Body of pancreas (tissue), 4 donors: ENCODE data around the gene RIC3. TPM values are rescaled to one million over a fixed set of nuclear protein-coding genes. Genes with fewer than 3 reads are reported as not detected.

Experiments used
- ATAC-seq: fragments of 150-250 bp; one replicate; pipeline ENCODE4 v1.9.1; 2016
- DNase-seq, 4 donors: peaks; one replicate each; pipeline ENCODE4 v3.0.0-alpha.2; 2019
- H3K27ac ChIP-seq, 4 donors: fragments of 200-600 bp; sonication (generic); 1 replicate in 3 of 4; 2 replicates in 1 of 4; pipeline versions ENCODE4 v1.5.1 to v1.6.1; 2016 to 2019; ENCODE audit warnings: mild to moderate bottlenecking in 1 of 4, mixed read lengths in 1 of 4, moderate library complexity in 1 of 4
- H3K27me3 ChIP-seq, 2 donors: fragments of 200-600 bp; sonication (generic); one replicate each; pipeline ENCODE4 v1.6.0; 2016; ENCODE audit warnings: mild to moderate bottlenecking in 1 of 2
- H3K36me3 ChIP-seq, 2 donors: fragments of 200-600 bp; sonication (generic); replicated peaks in 1 of 2; 2 replicates each; pipeline ENCODE4 v1.5.1; 2016; ENCODE audit warnings: low read depth in 2 of 2; ENCODE audit not compliant: insufficient read depth in 1 of 2
- H3K4me1 ChIP-seq: fragments of 200-600 bp; sonication (generic); one replicate; pipeline ENCODE4 v1.6.0; 2016
- H3K4me3 ChIP-seq, 2 donors: fragments of 200-600 bp; sonication (generic); 1 replicate in 1 of 2; 2 replicates in 1 of 2; pipeline ENCODE4 v1.5.1; 2016 to 2019
- H3K9me3 ChIP-seq, 3 donors: fragments of 200-600 bp; sonication (generic); 1 replicate in 2 of 3; 2 replicates in 1 of 3; pipeline ENCODE4 v1.5.1; 2016
- POLR2A ChIP-seq, 3 donors: fragments of 450-650 bp; IDR thresholded peaks; one replicate each; pipeline ENCODE4 v1.6.1; 2016; ENCODE audit warnings: antibody characterized with exemption in 3 of 3, mild to moderate bottlenecking in 2 of 3
- WGBS, 2 donors: methylation state at CpG; one replicate each; pipeline ENCODE4 v1.1.5; 2017; 5-methylcytosine and 5-hydroxymethylcytosine counted together
- intact Hi-C: fragments of 100-400 bp; cut with DNase I; formaldehyde crosslinking; loops from one replicate; pipeline ENCODE4 v1.15.1; 2023
- total RNA-seq, 2 donors: library from RNA; depleted of rRNA; stranded (reverse); fragments of >200 nt; gene quantifications; one replicate each; pipeline ENCODE4 v1.1.0, GENCODE V29; 2016
- TF ChIP-seq, protein P1 (sequence below), 7 experiments: fragments of 450-650 bp in 4 of 7; fragments of 200-600 bp in 3 of 7; sonication (generic) in 3 of 7; IDR thresholded peaks; one replicate each; pipeline ENCODE4 v1.5.1; 2016 to 2019; ENCODE audit warnings: antibody characterized with exemption in 7 of 7

The RIC3 gene
- total RNA-seq, 2 donors from 2014 or later, result 40.0 to 44.5 TPM

DNA sequence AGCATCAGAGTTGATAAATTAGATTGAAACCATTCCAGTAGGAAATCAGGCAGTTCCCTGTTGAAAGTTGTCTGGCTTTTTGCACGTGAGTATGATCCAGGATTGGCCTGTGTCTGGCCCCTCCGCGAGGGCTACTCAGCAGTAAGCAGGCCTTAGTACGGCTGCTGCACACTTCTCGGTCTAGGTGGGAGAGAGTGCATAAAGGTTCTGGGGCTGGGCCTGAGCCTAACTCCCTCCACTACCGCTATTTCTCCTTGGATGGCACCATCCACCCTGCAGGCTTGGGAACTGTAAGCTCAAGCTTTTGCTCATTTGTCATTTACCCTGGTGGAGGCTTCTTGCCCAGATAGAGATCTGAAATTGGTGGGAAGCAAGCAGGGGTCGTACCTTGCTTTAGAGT, 65.9 kb downstream of the RIC3 start:
- no peak for DNase-seq
- no peaks in the 10 kb centered on the region for H3K27me3 ChIP-seq

GRCh38 chr11:8102296-8102915, 66.4 kb downstream of the RIC3 start:
- ATAC-seq (no peak), DNase-seq (no peak)
- TF ChIP-seq, protein P1, sequence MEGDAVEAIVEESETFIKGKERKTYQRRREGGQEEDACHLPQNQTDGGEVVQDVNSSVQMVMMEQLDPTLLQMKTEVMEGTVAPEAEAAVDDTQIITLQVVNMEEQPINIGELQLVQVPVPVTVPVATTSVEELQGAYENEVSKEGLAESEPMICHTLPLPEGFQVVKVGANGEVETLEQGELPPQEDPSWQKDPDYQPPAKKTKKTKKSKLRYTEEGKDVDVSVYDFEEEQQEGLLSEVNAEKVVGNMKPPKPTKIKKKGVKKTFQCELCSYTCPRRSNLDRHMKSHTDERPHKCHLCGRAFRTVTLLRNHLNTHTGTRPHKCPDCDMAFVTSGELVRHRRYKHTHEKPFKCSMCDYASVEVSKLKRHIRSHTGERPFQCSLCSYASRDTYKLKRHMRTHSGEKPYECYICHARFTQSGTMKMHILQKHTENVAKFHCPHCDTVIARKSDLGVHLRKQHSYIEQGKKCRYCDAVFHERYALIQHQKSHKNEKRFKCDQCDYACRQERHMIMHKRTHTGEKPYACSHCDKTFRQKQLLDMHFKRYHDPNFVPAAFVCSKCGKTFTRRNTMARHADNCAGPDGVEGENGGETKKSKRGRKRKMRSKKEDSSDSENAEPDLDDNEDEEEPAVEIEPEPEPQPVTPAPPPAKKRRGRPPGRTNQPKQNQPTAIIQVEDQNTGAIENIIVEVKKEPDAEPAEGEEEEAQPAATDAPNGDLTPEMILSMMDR (IDR thresholded peaks at IDR 0.05), result no peak
- TF ChIP-seq POLR2A (IDR thresholded peaks at IDR 0.05), result no peak
- intact Hi-C loops, result no loop called here
- no peaks in the 10 kb centered on the region for H3K4me1 ChIP-seq
- H3K27ac ChIP-seq, result no peak overlapping the region
- H3K9me3 ChIP-seq, result no peaks in the 10 kb centered on the region
- peaks cover 0 to 1% of the 10 kb centered on the region in 2 donors for H3K36me3 ChIP-seq
- no peak overlapping the region for H3K4me3 ChIP-seq
- H3K27me3 ChIP-seq, result no peaks in the 10 kb centered on the region

More for the DNA sequence above, 65.9 kb downstream of the RIC3 start:
- 81 to 89% methylated on average over 6 to 7 of the region's 7 CpGs for WGBS, 2 donors
- intact Hi-C loops, result no loop called here
- H3K9me3 ChIP-seq, result no peaks in the 10 kb centered on the region
- peaks cover 0 to 1% of the 10 kb centered on the region in 2 donors for H3K36me3 ChIP-seq
- H3K4me3 ChIP-seq, result no peak overlapping the region
- ATAC-seq, result no peak
- H3K27ac ChIP-seq, result no peak overlapping the region
- TF ChIP-seq, protein P1 (IDR thresholded peaks at IDR 0.05), result no peak
- TF ChIP-seq POLR2A (IDR thresholded peaks at IDR 0.05), result no peak
- H3K4me1 ChIP-seq, result no peaks in the 10 kb centered on the region

DNA sequence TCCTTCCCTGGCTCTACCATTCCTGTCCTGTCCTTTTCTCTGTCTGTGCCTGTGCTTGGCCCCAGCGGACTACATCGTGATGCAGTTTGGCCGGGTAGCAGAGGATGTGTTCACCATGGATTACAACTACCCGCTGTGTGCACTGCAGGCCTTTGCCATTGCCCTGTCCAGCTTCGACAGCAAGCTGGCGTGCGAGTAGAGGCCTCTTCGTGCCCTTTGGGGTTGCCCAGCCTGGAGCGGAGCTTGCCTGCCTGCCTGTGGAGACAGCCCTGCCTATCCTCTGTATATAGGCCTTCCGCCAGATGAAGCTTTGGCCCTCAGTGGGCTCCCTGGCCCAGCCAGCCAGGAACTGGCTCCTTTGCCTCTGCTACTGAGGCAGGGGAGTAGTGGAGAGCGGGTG, 67.4 kb downstream of the RIC3 start:
- H3K27ac ChIP-seq, result no peak overlapping the region
- H3K4me3 ChIP-seq, result no peak overlapping the region
- 91 to 97% methylated on average over 7 to 11 of the region's 11 CpGs for WGBS, 2 donors
- no peaks in the 10 kb centered on the region for H3K36me3 ChIP-seq
- no peak for TF ChIP-seq POLR2A (IDR thresholded peaks at IDR 0.05)
- TF ChIP-seq, protein P1 (IDR thresholded peaks at IDR 0.05), result no peak
- ATAC-seq (no peak), DNase-seq (no peak)
- intact Hi-C loops, result no loop called here
- H3K27me3 ChIP-seq, result no peaks in the 10 kb centered on the region
- H3K9me3 ChIP-seq, result no peaks in the 10 kb centered on the region
- H3K4me1 ChIP-seq, result no peaks in the 10 kb centered on the region

DNA sequence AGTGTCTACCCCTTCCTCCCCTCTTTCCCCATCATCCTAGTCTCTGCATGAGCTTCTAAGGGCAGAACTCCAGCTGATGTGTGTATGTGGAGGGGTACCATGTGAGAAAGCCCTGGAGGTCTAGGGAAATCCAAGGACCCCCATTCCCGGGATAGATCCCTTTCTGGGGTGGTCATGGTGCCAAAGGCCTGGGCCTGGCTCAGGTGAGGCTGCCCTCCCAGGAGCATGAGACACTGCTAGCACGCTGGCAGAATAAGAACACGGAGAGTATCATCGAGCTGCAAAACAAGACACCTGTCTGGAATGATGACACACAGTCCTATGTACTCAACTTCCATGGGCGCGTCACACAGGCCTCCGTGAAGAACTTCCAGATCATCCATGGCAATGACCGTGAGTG, 68.2 kb downstream of the RIC3 start:
- no peak for ATAC-seq
- Histone ChIP-seq H3K9me3 (no peaks in the 10 kb centered on the region), H3K4me3 (no peak overlapping the region), H3K4me1 (no peaks in the 10 kb centered on the region), H3K27ac (no peak overlapping the region), H3K36me3 (no peaks in the 10 kb centered on the region), H3K27me3 (no peaks in the 10 kb centered on the region)
- DNase-seq, result peak in 1 of 4 donors; percentile 3
- TF ChIP-seq POLR2A (IDR thresholded peaks at IDR 0.05), result no peak
- TF ChIP-seq, protein P1 (IDR thresholded peaks at IDR 0.05), result no peak
- intact Hi-C loops, result no loop called here
- WGBS, 2 donors, result 81 to 91% methylated on average over 8 of the region's 8 CpGs

- no peaks in the 10 kb centered on the region for H3K9me3 ChIP-seq
- H3K36me3 ChIP-seq, result no peaks in the 10 kb centered on the region
- no peak overlapping the region for H3K4me3 ChIP-seq
- no peak overlapping the region for H3K27ac ChIP-seq
- 81 to 85% methylated on average over 14 of the region's 14 CpGs for WGBS, 2 donors
- no peaks in the 10 kb centered on the region for H3K27me3 ChIP-seq
- no peaks in the 10 kb centered on the region for H3K4me1 ChIP-seq
- DNase-seq (peak in 1 of 4 donors; percentile 1), ATAC-seq (no peak)
- no peak for TF ChIP-seq POLR2A (IDR thresholded peaks at IDR 0.05)
- TF ChIP-seq, protein P1 (IDR thresholded peaks at IDR 0.05), result no peak
- intact Hi-C loops, result no loop called here
Observed at GRCh38 chr11:8100158-8100557, 68.7 kb downstream of the RIC3 start.
